Nephron (organoid): ENCODE results near the gene KIF9.
"Not testable (repeated sequence)": the region's sequence is repeated elsewhere in the genome, so short reads cannot be mapped to it uniquely, and the experiment has no call there.

Experiments used
- H3K27ac Mint-ChIP-seq, 3 experiments: 2 replicates each; pipeline ENCODE4 v1.8.0; 2020; ENCODE audit warnings: mixed read lengths in 3 of 3, mild to moderate bottlenecking in 2 of 3, moderate library complexity in 1 of 3
- H3K27me3 Mint-ChIP-seq: 2 replicates; pipeline ENCODE4 v1.8.0; 2021; ENCODE audit warnings: low read depth, mild to moderate bottlenecking, moderate library complexity, mixed read lengths
- H3K36me3 Mint-ChIP-seq: 2 replicates; pipeline ENCODE4 v1.8.0; 2020; ENCODE audit warnings: low read depth, mixed read lengths
- H3K4me1 Mint-ChIP-seq: 2 replicates; pipeline ENCODE4 v1.8.0; 2020; ENCODE audit warnings: mixed read lengths
- H3K4me3 Mint-ChIP-seq, 3 experiments: 2 replicates each; pipeline ENCODE4 v1.8.0; 2020; ENCODE audit warnings: mild to moderate bottlenecking in 3 of 3, mixed read lengths in 3 of 3, moderate library complexity in 2 of 3
- H3K9me3 Mint-ChIP-seq: 2 replicates; pipeline ENCODE4 v1.8.0; 2020; ENCODE audit warnings: mixed read lengths
- TF ChIP-seq, protein P1 (sequence below), 3 experiments: fragments of 200-600 bp; sonication (generic); IDR thresholded peaks; one replicate each; pipeline ENCODE4 v1.5.0; 2021; ENCODE audit warnings: antibody characterized with exemption in 3 of 3; ENCODE audit not compliant: unreplicated experiment in 3 of 3

KIF9 gene

DNA sequence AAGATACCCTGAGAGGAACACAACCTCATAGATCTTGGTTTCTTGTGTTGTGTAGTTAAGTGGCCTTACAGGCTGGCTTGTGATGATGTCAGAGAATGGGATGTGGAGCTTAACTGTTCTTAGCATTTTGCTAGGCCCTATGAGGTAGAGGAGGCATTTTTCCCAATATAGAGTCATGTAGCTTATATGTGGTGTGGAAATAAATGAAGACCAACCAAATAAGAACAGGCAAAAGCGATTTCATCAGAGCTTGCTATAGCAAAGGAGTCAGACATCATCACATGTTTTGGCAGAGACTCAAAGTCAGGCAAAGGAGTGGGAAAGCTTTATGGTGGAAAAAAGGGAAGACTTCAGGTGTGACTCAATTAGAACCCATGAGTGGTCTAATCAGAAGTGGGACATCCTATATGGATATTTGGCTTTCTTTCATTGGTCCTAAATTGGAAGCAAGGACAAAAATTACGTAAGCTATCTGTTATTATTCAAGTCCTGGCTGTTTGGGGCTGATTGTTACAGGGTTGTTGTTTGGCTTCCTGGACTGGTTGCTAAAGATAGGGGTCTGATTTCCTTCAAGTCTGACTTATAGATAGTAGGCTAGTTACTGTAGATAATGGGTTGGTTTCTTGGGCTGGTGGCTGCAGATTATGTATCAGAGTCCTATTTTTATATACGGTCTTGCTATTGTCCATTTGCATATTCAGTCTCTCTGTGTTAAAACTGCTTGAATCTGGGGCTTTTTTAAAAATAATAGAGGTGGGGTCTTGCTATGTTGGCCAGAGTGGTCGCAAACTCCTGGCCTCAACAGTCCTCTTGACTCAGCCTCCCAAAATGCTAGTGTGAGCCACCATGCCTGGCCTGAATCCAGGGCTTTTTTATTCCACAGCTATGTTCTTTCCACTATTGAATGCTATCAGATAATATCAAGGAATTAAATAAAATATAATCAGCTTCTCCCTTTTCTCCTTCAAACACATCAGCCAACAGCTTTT is 88.4 kb downstream of the KIF9 start:
- TF ChIP-seq, protein P1, sequence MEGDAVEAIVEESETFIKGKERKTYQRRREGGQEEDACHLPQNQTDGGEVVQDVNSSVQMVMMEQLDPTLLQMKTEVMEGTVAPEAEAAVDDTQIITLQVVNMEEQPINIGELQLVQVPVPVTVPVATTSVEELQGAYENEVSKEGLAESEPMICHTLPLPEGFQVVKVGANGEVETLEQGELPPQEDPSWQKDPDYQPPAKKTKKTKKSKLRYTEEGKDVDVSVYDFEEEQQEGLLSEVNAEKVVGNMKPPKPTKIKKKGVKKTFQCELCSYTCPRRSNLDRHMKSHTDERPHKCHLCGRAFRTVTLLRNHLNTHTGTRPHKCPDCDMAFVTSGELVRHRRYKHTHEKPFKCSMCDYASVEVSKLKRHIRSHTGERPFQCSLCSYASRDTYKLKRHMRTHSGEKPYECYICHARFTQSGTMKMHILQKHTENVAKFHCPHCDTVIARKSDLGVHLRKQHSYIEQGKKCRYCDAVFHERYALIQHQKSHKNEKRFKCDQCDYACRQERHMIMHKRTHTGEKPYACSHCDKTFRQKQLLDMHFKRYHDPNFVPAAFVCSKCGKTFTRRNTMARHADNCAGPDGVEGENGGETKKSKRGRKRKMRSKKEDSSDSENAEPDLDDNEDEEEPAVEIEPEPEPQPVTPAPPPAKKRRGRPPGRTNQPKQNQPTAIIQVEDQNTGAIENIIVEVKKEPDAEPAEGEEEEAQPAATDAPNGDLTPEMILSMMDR (IDR thresholded peaks at IDR 0.05; ENCODE audit: unreplicated experiment in 3 of 3) = no peak
- no peaks in the 10 kb centered on the region for H3K27me3 Mint-ChIP-seq
- no peaks in the 10 kb centered on the region for H3K9me3 Mint-ChIP-seq
- H3K4me3 Mint-ChIP-seq = no peak overlapping the region
- no peaks in the 10 kb centered on the region for H3K4me1 Mint-ChIP-seq
- H3K36me3 Mint-ChIP-seq = peaks cover 4% of the 10 kb centered on the region
- no peak overlapping the region for H3K27ac Mint-ChIP-seq

DNA sequence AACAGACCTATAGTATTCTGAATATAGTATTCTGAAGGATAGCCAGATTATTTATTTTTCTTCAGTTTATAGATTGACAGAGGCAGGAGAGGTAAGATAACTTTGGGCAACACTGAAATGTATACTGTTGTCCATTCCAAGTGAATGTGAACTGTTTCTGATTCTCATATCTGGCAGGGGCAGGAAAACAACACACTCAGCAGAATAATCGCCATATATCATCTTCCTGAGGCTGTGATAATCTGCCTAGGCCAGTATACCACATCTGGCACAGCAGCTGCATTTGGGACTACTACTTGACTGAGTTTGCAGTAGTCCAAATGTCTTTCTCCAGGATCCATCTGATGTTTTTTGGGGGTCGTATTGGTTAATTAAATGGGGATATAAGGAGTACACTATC is 96.3 kb downstream of the KIF9 start:
- H3K36me3 Mint-ChIP-seq = peaks cover 3% of the 10 kb centered on the region
- TF ChIP-seq, protein P1 (IDR thresholded peaks at IDR 0.05; ENCODE audit: unreplicated experiment in 3 of 3) = no peak
- H3K27ac Mint-ChIP-seq = no peak overlapping the region
- no peaks in the 10 kb centered on the region for H3K9me3 Mint-ChIP-seq
- no peak overlapping the region for H3K4me3 Mint-ChIP-seq
- H3K27me3 Mint-ChIP-seq = no peaks in the 10 kb centered on the region
- no peaks in the 10 kb centered on the region for H3K4me1 Mint-ChIP-seq

DNA sequence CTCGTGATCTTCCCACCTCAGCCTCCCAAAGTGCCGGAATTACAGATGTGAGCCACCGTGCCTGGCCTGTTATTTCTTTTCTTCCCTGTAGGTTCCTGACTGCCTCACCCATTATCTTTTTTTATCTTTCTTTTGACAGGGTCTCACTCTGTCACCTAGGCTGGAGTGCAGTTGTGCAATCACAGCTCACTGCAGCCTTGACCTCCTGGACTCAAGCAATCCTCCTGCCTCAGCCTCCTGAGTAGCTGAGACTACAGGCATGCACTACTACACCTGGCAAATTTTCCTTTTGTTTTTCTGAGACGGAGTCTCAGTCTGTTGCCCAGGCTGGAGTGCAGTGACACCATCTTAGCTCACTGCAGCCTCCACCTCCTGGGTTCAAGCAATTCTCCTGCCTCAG is 100.9 kb downstream of the KIF9 start:
- H3K27ac Mint-ChIP-seq, H3K4me3 Mint-ChIP-seq, H3K4me1 Mint-ChIP-seq, H3K27me3 Mint-ChIP-seq, H3K9me3 Mint-ChIP-seq: not testable (repeated sequence)
- peaks cover 13% of the 10 kb centered on the region for H3K36me3 Mint-ChIP-seq

DNA sequence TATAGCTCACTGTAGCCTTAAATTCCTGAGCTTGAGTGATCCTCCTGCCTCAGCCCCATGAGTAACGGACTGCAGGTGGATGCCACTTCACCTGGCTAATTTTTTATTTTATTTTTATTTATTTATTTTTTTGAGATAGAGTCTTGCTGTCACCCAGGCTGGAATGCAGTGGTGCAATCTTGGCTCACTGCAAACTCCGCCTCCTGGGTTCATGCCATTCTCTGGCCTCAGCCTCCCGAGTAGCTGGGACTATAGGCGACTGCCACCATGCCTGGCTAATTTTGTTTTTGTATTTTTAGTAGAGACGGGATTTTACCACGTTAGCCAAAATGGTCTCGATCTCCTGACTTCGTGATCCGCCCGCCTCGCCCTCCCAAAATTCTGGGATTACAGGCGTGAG is 102.6 kb downstream of the KIF9 start:
- not testable (repeated sequence) for H3K27ac Mint-ChIP-seq, H3K9me3 Mint-ChIP-seq, H3K4me1 Mint-ChIP-seq, H3K4me3 Mint-ChIP-seq, H3K27me3 Mint-ChIP-seq
- peaks cover 13% of the 10 kb centered on the region for H3K36me3 Mint-ChIP-seq
